GM18526 (cell line): ENCODE results near the gene HMGCR.

Experiments
- POLR2A ChIP-seq: IDR thresholded peaks from 3 replicates; pipeline ENCODE4 v1.6.1; 2011; ENCODE audit not compliant: insufficient read length; ENCODE audit errors: extremely low read depth

The HMGCR gene

GRCh38 chr5:75336615-75337336, at the start of gene HMGCR:
Gene HMGCR, plus strand, starts transcription at chr5:75337220. Its CDS starts 5,386 bp downstream, at chr5:75342606.
- TF ChIP-seq POLR2A = peak; percentile 98

- no peak for TF ChIP-seq POLR2A
These were observed 36.9 kb upstream of the HMGCR start for GRCh38 chr5:75300084-75300483.

- no peak for TF ChIP-seq POLR2A
These were observed 33.6 kb upstream of the HMGCR start for GRCh38 chr5:75303419-75303818.

- TF ChIP-seq POLR2A = no peak
These were observed 30.3 kb upstream of the HMGCR start for GRCh38 chr5:75306746-75307145.

GRCh38 chr5:75310212-75310611, 26.8 kb upstream of the HMGCR start:
- no peak for TF ChIP-seq POLR2A

GRCh38 chr5:75319638-75320037, 17.4 kb upstream of the HMGCR start:
- no peak for TF ChIP-seq POLR2A

- no peak for TF ChIP-seq POLR2A
These were observed 16.6 kb upstream of the HMGCR start for GRCh38 chr5:75320371-75320770.

- TF ChIP-seq POLR2A = no peak
These were observed 15.0 kb upstream of the HMGCR start for GRCh38 chr5:75322066-75322465.

- TF ChIP-seq POLR2A = no peak
These were observed 12.2 kb upstream of the HMGCR start for GRCh38 chr5:75324791-75325190.

GRCh38 chr5:75325242-75325641, 11.8 kb upstream of the HMGCR start:
- TF ChIP-seq POLR2A = no peak

- TF ChIP-seq POLR2A = no peak
These were observed 6.6 kb upstream of the HMGCR start for GRCh38 chr5:75330404-75330803.

- no peak for TF ChIP-seq POLR2A
These were observed 5.6 kb upstream of the HMGCR start for GRCh38 chr5:75331095-75332090.

- no peak for TF ChIP-seq POLR2A
These were observed 1.5 kb upstream of the HMGCR start for GRCh38 chr5:75335486-75335885.

- TF ChIP-seq POLR2A = no peak
These were observed 937 bp upstream of the HMGCR start for GRCh38 chr5:75335952-75336614.

GRCh38 chr5:75337366-75338021, 474 bp downstream of the HMGCR start:
- TF ChIP-seq POLR2A = no peak

- TF ChIP-seq POLR2A = no peak
These were observed 1.4 kb downstream of the HMGCR start for GRCh38 chr5:75338408-75338807.
